ENCODE data around the gene KCNQ2. TPM values are rescaled to one million over a fixed set of nuclear protein-coding genes. Genes with fewer than 3 reads are reported as not detected.

KCNQ2 gene
- total RNA-seq, 1 experiment from 2014 or later, result 86.5 TPM

DNA sequence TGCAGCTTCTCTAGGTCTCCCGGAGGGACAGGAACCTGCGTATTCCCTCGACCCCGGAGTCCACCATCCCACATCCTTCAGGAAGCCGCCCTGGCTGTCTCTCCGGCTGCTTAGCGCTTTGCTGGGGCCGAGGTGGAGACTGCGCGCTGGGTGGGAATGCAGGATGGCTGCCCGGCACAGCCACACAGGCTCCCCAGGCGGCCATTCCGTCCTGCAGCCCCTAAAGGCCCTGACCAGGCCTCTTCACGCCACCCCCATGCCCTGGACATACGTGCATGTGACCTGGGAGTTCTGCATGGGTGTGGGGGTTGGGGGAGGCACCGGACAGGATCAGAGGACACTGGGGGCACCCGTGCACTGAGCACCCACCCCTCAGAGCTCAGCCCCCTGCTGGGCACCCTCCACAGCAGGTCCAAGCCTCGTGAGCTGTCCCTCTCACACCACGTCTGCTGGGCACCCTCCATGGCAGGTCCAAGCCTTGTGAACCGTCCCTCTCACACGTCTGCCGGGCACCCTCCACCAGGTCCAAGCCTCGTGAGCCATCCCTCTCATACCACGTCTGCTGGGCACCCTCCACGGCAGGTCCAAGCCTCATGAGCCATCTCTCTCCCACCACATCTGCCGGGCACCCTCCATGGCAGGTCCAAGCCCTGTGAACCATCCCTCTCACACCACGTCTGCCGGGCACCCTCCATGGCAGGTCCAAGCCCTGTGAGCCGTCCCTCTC, 70.9 kb downstream of the KCNQ2 start:
- H3K9me2 ChIP-seq (ENCODE audit: insufficient read depth), result no peaks in the 10 kb centered on the region
- ATAC-seq (no peak), DNase-seq (ENCODE audit: low read depth, low spot score) (no peak)
- no peak overlapping the region for H3K9ac ChIP-seq (ENCODE audit: low read length)
- no peaks in the 10 kb centered on the region for H3K36me3 ChIP-seq (ENCODE audit: control insufficient read depth in 1 of 2, insufficient read depth in 2 of 2, low read length in 2 of 2)
- ChIA-PET CTCF (no interaction called here), POLR2A (no interaction called here), RAD21 (ENCODE audit: low non-redundant PET in 1 of 2, low total read pairs in 2 of 2, uncharacterized antibody in 2 of 2, unreplicated experiment in 2 of 2) (no interaction called here)
- no peaks in the 10 kb centered on the region for H3K79me2 ChIP-seq (ENCODE audit: insufficient read depth, low read length)
- H2AFZ ChIP-seq (ENCODE audit: low read depth, low read length, poor library complexity, severe bottlenecking), result no peak overlapping the region
- no TSS peak for BruUV-seq (replicated peaks)
- TF ChIP-seq TCF7L2 (IDR thresholded peaks at IDR 0.05; ENCODE audit: borderline replicate concordance, extremely low read depth, insufficient read depth, insufficient read length) (no peak), FOSL1 (IDR thresholded peaks at IDR 0.05; ENCODE audit: low read depth) (no peak), POLR2A (IDR thresholded peaks at IDR 0.05; ENCODE audit: borderline replicate concordance, extremely low read depth, insufficient read depth, insufficient read length) (no peak), POLR2AphosphoS5 (IDR thresholded peaks at IDR 0.05; ENCODE audit: low read depth, low read length) (no peak), SRF (IDR thresholded peaks at IDR 0.05; ENCODE audit: low read depth) (no peak), YY1 (IDR thresholded peaks at IDR 0.05; ENCODE audit: extremely low read depth, insufficient replicate concordance, low read depth, low read length) (no peak)
- H3K4me1 ChIP-seq (ENCODE audit: control insufficient read depth in 1 of 2, insufficient read depth in 2 of 2, low read length in 2 of 2), result no peaks in the 10 kb centered on the region
- no peaks in the 10 kb centered on the region for H4K20me1 ChIP-seq (ENCODE audit: insufficient read depth)
- H3K27me3 ChIP-seq (ENCODE audit: insufficient read depth, low read length), result no peaks in the 10 kb centered on the region
- no peaks in the 10 kb centered on the region for H3K9me3 ChIP-seq (ENCODE audit: control insufficient read depth in 1 of 2, insufficient read depth in 1 of 2, low read depth in 1 of 2, low read length in 2 of 2)
- no peak overlapping the region; the same call in 1 of the 2 replicates for H3K27ac ChIP-seq (ENCODE audit: low read depth, low read length)
- H3K4me3 ChIP-seq (replicated peaks in 1 of 2; ENCODE audit: low read depth in 1 of 2, low read length in 2 of 2), result no peak overlapping the region
- intact Hi-C loops (cut with micrococcal nuclease), result no loop called here
- H3K4me2 ChIP-seq (ENCODE audit: low read length), result no peak overlapping the region

- intact Hi-C loops (cut with micrococcal nuclease), result no loop called here
- Histone ChIP-seq H3K27me3 (ENCODE audit: insufficient read depth, low read length) (no peaks in the 10 kb centered on the region), H3K79me2 (ENCODE audit: insufficient read depth, low read length) (no peaks in the 10 kb centered on the region), H3K4me3 (replicated peaks in 1 of 2; ENCODE audit: low read depth in 1 of 2, low read length in 2 of 2) (no peak overlapping the region), H3K9ac (ENCODE audit: low read length) (no peak overlapping the region), H3K4me1 (ENCODE audit: control insufficient read depth in 1 of 2, insufficient read depth in 2 of 2, low read length in 2 of 2) (no peaks in the 10 kb centered on the region), H3K9me3 (ENCODE audit: control insufficient read depth in 1 of 2, insufficient read depth in 1 of 2, low read depth in 1 of 2, low read length in 2 of 2) (no peaks in the 10 kb centered on the region), H4K20me1 (ENCODE audit: insufficient read depth) (no peaks in the 10 kb centered on the region), H3K27ac (ENCODE audit: low read depth, low read length) (no peak overlapping the region), H2AFZ (ENCODE audit: low read depth, low read length, poor library complexity, severe bottlenecking) (no peak overlapping the region), H3K4me2 (ENCODE audit: low read length) (no peak overlapping the region), H3K9me2 (ENCODE audit: insufficient read depth) (no peaks in the 10 kb centered on the region), H3K36me3 (ENCODE audit: control insufficient read depth in 1 of 2, insufficient read depth in 2 of 2, low read length in 2 of 2) (no peaks in the 10 kb centered on the region)
- BruUV-seq (replicated peaks), result no TSS peak
- no peak for TF ChIP-seq RAD21 (IDR thresholded peaks at IDR 0.05; ENCODE audit: low read depth)
- no peak for TF ChIP-seq ZFX (IDR thresholded peaks at IDR 0.05)
- TF ChIP-seq ELF1 (IDR thresholded peaks at IDR 0.05; ENCODE audit: borderline replicate concordance, low read depth), result no peak
- TF ChIP-seq, protein P1, sequence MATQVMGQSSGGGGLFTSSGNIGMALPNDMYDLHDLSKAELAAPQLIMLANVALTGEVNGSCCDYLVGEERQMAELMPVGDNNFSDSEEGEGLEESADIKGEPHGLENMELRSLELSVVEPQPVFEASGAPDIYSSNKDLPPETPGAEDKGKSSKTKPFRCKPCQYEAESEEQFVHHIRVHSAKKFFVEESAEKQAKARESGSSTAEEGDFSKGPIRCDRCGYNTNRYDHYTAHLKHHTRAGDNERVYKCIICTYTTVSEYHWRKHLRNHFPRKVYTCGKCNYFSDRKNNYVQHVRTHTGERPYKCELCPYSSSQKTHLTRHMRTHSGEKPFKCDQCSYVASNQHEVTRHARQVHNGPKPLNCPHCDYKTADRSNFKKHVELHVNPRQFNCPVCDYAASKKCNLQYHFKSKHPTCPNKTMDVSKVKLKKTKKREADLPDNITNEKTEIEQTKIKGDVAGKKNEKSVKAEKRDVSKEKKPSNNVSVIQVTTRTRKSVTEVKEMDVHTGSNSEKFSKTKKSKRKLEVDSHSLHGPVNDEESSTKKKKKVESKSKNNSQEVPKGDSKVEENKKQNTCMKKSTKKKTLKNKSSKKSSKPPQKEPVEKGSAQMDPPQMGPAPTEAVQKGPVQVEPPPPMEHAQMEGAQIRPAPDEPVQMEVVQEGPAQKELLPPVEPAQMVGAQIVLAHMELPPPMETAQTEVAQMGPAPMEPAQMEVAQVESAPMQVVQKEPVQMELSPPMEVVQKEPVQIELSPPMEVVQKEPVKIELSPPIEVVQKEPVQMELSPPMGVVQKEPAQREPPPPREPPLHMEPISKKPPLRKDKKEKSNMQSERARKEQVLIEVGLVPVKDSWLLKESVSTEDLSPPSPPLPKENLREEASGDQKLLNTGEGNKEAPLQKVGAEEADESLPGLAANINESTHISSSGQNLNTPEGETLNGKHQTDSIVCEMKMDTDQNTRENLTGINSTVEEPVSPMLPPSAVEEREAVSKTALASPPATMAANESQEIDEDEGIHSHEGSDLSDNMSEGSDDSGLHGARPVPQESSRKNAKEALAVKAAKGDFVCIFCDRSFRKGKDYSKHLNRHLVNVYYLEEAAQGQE (IDR thresholded peaks at IDR 0.05; ENCODE audit: low read depth), result no peak
- no peak for TF ChIP-seq SP1 (IDR thresholded peaks at IDR 0.05; ENCODE audit: low read depth)
- TF ChIP-seq YY1 (IDR thresholded peaks at IDR 0.05; ENCODE audit: extremely low read depth, insufficient replicate concordance, low read depth, low read length), result no peak
- ATAC-seq, result no peak
- DNase-seq (ENCODE audit: low read depth, low spot score), result no peak
- RAD21 ChIA-PET (ENCODE audit: low non-redundant PET in 1 of 2, low total read pairs in 2 of 2, uncharacterized antibody in 2 of 2, unreplicated experiment in 2 of 2), result no interaction called here
- POLR2A ChIA-PET, result no interaction called here
- CTCF ChIA-PET, result no interaction called here
Measured at GRCh38 chr20:63400486-63401210, 71.8 kb downstream of the KCNQ2 start.

Measured in HCT116 (cell line).